SK-N-MC (cell line): Measurements from ENCODE around the gene TMEM131L.

Experiments used
- DNase-seq: peaks from one replicate; pipeline ENCODE4 v3.0.0-alpha.2; 2011; ENCODE audit warnings: low read depth, low spot score
- H3K27ac ChIP-seq: fragments of 200-600 bp; sonication (generic); 2 replicates; pipeline ENCODE4 v1.5.1; 2016; ENCODE audit warnings: mixed run types
- H3K36me3 ChIP-seq: fragments of 200-600 bp; sonication (generic); 2 replicates; pipeline ENCODE4 v1.6.1; 2017; ENCODE audit warnings: antibody characterized with exemption, low read length, mixed read lengths; ENCODE audit not compliant: insufficient read depth
- H3K4me3 ChIP-seq: fragments of 200-600 bp; sonication (generic); 2 replicates; pipeline ENCODE4 v1.5.1; 2016
- H3K9ac ChIP-seq: fragments of 200-600 bp; sonication (generic); 2 replicates; pipeline ENCODE4 v1.8.0; 2017; ENCODE audit warnings: mixed run types, mixed read lengths; ENCODE audit not compliant: insufficient read length
- H3K9me3 ChIP-seq: fragments of 200-600 bp; sonication (generic); 2 replicates; pipeline ENCODE4 v1.6.1; 2017; ENCODE audit warnings: low read depth, mild to moderate bottlenecking, antibody characterized with exemption, low read length, moderate library complexity, mixed read lengths
- EZH2 ChIP-seq: fragments of 200-600 bp; sonication (generic); IDR thresholded peaks from one replicate; pipeline ENCODE4 v1.6.1; 2017; ENCODE audit warnings: antibody characterized with exemption
- FOXP2 ChIP-seq: optimal IDR thresholded peaks from 2 replicates; pipeline ENCODE3; 2011; ENCODE audit warnings: mild to moderate bottlenecking, moderate library complexity; ENCODE audit not compliant: insufficient read depth; ENCODE audit errors: extremely low read length, control extremely low read depth
- POLR2AphosphoS5 ChIP-seq: IDR thresholded peaks from 2 replicates; pipeline ENCODE4 v1.6.1; 2012; ENCODE audit warnings: mild to moderate bottlenecking, low read depth, low read length, borderline replicate concordance

Gene TMEM131L

DNA sequence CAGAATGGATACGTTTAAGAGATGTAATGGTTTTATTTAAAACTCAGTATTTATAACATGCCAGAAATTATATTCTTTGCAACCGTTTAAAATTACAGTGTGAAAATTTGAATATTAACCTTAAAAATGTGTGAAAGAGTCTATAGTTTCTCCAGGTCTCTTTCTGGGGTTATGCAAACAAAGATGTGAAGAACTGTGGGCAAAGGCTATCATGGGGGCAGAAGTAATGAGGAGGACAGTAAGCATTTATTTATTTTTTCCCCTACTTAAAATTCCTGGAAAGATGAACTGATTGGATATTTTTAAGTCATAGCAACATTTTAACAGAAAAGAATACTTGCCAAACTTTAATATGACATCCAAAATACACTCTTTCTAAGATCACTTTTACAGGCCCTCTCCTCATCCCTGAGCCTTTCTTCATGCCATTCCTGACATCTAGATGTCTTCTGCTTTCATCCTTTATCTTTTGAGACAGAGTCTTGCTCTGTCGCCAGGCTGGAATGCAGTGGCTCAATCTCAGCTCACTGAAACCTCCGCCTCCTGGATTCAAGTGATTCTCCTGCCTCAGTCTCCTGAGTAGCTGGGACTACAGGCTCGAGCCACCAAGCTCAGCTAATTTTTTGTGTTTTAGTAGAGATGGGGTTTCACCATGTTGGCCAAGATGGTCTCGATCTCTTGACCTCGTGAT lies 46.1 kb downstream of the TMEM131L start:
- DNase-seq, result no peak
- Histone ChIP-seq H3K9ac (no peak overlapping the region), H3K4me3 (no peak overlapping the region), H3K36me3 (peaks cover 10% of the 10 kb centered on the region; the same call in 1 of the 2 replicates), H3K27ac (no peak overlapping the region), H3K9me3 (no peaks in the 10 kb centered on the region)
- TF ChIP-seq POLR2AphosphoS5 (no peak), EZH2 (no peak), FOXP2 (no peak)

DNA sequence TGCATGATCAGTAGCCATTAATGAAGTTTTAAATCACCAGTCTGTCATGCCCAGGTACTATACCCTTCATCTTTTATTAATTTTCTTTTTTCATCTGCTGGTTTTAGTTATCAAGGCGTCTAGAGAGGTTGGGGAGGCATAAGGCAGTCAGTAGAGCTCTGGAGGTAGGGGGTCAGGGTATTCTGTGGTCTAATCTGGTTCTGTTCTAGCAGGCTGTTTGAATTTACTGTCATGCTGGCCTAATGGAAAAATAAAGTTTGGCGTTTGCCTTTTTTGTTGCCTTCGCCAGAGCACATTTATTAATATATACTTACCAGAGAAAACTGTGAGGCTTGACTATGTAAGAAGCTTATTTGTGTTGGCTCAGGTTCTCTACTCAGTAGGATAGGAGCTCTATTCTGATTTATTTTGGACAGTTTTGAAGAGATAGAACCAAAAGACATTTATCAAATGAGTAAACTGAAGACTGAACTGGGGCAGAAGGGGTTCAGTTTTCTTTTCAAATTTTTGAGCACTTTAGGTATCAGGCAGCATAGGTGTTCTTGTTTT lies 46.9 kb downstream of the TMEM131L start:
- H3K4me3 ChIP-seq, result no peak overlapping the region
- no peak for DNase-seq
- H3K9me3 ChIP-seq, result no peaks in the 10 kb centered on the region
- no peak overlapping the region for H3K27ac ChIP-seq
- TF ChIP-seq EZH2 (no peak), POLR2AphosphoS5 (no peak), FOXP2 (no peak)
- H3K9ac ChIP-seq, result no peak overlapping the region
- H3K36me3 ChIP-seq, result peaks cover 10% of the 10 kb centered on the region; the same call in 1 of the 2 replicates

DNA sequence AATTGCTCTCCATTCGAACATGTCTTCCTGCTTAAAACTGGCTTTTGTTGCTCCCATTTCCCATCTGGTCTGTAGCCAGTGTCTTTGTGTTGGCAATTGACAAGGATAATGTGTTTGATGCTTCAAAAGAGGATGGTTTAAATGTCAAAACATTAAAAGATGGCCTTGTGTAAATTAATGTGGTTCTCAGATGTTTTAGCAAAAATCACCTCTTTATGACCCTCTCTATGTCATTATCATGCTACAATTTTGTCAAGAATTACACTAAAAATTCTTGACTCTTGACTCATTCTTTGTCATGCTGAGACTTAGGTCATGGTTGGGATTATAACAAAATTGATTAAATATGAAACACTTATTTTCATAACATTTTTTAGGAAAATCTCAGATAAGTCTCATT lies 47.4 kb downstream of the TMEM131L start:
- 0 out of 2 replicates have a peak overlapping the region, but pooled peaks have one; percentile 60 for H3K27ac ChIP-seq
- H3K36me3 ChIP-seq, result peaks cover 10% of the 10 kb centered on the region; the same call in 1 of the 2 replicates
- DNase-seq, result no peak
- H3K9ac ChIP-seq, result no peak overlapping the region
- no peaks in the 10 kb centered on the region for H3K9me3 ChIP-seq
- TF ChIP-seq EZH2 (no peak), POLR2AphosphoS5 (no peak), FOXP2 (no peak)
- H3K4me3 ChIP-seq, result no peak overlapping the region

DNA sequence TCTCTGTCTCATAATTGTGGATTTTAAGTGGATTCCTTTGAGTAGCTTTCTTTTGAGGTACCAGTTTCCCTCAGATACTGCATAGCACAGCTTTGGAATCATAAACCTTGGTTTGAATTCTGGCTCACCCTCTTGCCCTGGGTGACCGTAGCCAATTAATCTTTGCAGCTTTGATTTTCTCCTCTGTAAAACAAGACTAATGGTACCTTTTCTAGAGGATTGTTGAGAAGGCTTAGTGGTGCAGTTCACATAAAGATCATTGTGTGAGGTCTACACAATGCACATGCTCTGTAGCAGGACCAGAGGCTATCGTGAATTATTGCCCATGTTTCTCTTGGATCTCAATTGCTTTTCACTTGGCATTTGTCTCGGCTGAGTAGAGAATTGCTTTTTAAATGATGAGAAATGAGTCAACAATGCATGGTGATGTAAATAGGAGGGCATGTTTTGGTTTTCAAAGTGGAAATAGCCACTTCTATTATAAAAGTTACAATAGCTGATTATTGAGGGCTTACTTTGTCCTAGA lies 47.9 kb downstream of the TMEM131L start:
- Histone ChIP-seq H3K36me3 (peaks cover 10% of the 10 kb centered on the region; the same call in 1 of the 2 replicates), H3K9ac (no peak overlapping the region)

DNA sequence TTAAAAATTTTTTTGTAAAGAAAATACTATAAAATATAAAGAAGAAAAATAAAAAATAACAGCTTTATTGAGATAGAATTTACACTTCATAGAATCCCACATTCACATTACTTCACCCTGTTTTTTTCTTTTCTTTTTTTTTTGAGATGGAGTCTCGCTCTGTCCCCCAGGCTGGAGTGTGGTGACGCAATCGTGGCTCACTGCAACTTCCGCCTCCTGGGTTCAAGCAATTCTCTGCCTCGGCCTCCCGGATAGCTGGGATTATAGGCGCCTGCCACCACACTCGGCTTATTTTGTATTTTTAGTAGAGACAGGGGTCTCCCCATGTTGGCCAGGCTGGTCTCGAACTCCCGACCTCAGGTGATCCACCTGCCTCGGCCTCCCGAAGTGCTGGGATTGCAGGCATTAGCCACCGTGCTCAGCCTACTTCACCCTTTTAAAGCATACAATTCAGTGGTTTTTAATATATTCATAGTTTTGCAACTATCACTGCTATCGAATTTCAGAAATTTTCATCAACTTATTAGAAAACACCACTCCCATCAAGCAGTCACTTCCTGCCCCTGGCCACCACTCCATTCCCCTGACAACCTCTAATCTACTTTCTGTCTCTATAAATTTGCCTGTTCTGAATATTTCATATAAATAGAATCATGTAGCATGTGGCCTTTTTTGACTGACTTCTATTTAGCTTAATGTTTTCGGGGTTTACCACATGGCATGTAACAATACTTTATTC lies 48.7 kb downstream of the TMEM131L start:
- Histone ChIP-seq H3K4me3 (peak overlapping the region; percentile 36), H3K36me3 (peaks cover 10% of the 10 kb centered on the region; the same call in 1 of the 2 replicates), H3K9ac (no peak overlapping the region), H3K27ac (peak overlapping the region; percentile 60), H3K9me3 (no peaks in the 10 kb centered on the region)
- no peak for DNase-seq
- TF ChIP-seq EZH2 (no peak), FOXP2 (no peak), POLR2AphosphoS5 (no peak)

More for the DNA sequence above, 47.9 kb downstream of the TMEM131L start:
- Histone ChIP-seq H3K27ac (0 out of 2 replicates have a peak overlapping the region, but pooled peaks have one; percentile 60), H3K4me3 (no peak overlapping the region), H3K9me3 (no peaks in the 10 kb centered on the region)
- TF ChIP-seq EZH2 (no peak), FOXP2 (no peak), POLR2AphosphoS5 (no peak)
- DNase-seq, result no peak

DNA sequence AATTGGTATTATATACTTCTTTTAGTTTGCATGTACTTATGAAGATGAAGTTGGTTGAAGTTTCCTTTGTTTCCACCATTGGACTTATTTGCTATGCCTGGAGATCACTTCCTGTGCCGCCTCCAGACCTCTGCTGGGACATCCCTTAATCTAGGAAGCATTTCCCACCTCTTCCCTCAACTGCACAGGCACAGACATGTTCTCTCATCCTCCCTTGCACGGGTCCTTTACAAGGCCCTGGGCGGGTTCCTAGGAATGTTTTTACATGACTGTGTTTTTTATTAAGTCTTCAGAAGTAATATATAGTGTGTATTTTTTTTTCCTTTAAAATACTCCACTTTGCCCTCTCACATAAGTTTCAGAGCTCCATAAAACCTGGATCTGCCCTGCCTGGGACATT lies 51.0 kb downstream of the TMEM131L start:
- H3K27ac ChIP-seq, result no peak overlapping the region
- TF ChIP-seq POLR2AphosphoS5, result no peak
- DNase-seq, result no peak
- H3K36me3 ChIP-seq, result peaks cover 3% of the 10 kb centered on the region; the same call in 1 of the 2 replicates
- H3K4me3 ChIP-seq, result no peak overlapping the region
- H3K9me3 ChIP-seq, result no peaks in the 10 kb centered on the region
- H3K9ac ChIP-seq, result no peak overlapping the region

DNA sequence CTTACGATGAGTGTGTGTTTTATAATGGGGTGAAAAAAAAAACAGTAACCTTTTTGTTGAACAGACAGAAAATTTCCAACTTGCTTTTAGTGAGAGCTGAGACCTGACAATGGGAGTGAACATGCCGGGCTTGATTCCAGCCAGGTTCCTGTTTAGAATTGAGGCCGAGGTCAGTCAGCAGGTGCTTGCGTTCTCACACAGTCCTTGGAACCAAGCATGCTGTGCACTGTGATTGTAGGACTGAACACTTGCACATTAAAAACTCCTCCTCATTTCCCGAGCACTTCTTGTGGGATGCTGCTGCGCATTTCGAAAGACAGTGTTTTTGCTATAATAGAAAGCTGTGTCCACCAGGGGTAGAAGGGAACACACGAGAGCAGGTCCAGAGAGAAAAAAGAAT lies 51.8 kb downstream of the TMEM131L start:
- H3K27ac ChIP-seq, result no peak overlapping the region
- DNase-seq, result no peak
- H3K36me3 ChIP-seq, result peaks cover 3% of the 10 kb centered on the region; the same call in 1 of the 2 replicates
- no peak overlapping the region for H3K4me3 ChIP-seq
- no peak overlapping the region for H3K9ac ChIP-seq
- H3K9me3 ChIP-seq, result no peaks in the 10 kb centered on the region
- TF ChIP-seq FOXP2 (no peak), EZH2 (no peak), POLR2AphosphoS5 (no peak)
